HepG2 (cell line): ENCODE results near the gene AGAP1.

Source experiments
- ADNP ChIP-seq: sonication (generic); formaldehyde crosslinking; IDR thresholded peaks from 2 replicates; pipeline ENCODE4 v1.4.0; 2020; ENCODE audit warnings: missing genetic modification reagents
- ATF3 ChIP-seq: sonication (generic); formaldehyde crosslinking; IDR thresholded peaks from 2 replicates; pipeline ENCODE4 v1.4.0; 2020; ENCODE audit warnings: missing genetic modification reagents
- CBX2 ChIP-seq, 2 experiments: fragments of 200-600 bp in 1 of 2; sonication (generic); formaldehyde crosslinking in 1 of 2; IDR thresholded peaks; 2 replicates each; pipeline versions ENCODE4 v1.7.0 to v1.8.1; 2018 to 2022; ENCODE audit warnings: low read depth in 2 of 2, low read length in 1 of 2, mild to moderate bottlenecking in 1 of 2, missing genetic modification reagents in 1 of 2
- CTCF ChIP-seq: sonication (generic); formaldehyde crosslinking; IDR thresholded peaks from 2 replicates; pipeline ENCODE4 v1.5.0; 2020; ENCODE audit warnings: mild to moderate bottlenecking, missing genetic modification reagents, moderate library complexity
- MTERF4 ChIP-seq: sonication (generic); formaldehyde crosslinking; IDR thresholded peaks from 2 replicates; pipeline ENCODE4 v1.8.0; 2023; ENCODE audit warnings: mild to moderate bottlenecking, missing genetic modification reagents
- NFE2L1 ChIP-seq: sonication (generic); formaldehyde crosslinking; IDR thresholded peaks from 2 replicates; pipeline ENCODE4 v1.4.0; 2020; ENCODE audit warnings: missing genetic modification reagents, mild to moderate bottlenecking, borderline replicate concordance
- SIN3A ChIP-seq: IDR thresholded peaks from 2 replicates; pipeline ENCODE4 v1.6.1; 2011; ENCODE audit warnings: low read depth, mild to moderate bottlenecking, control low read depth, low read length, borderline replicate concordance

- TF ChIP-seq NFE2L1 (CRISPR knock-in tag) (no peak), CTCF (CRISPR knock-in tag) (no peak), SIN3A (no peak), ADNP (CRISPR knock-in tag) (no peak), ATF3 (CRISPR knock-in tag) (no peak), MTERF4 (CRISPR knock-in tag) (no peak), CBX2 (IDR thresholded peaks at IDR 0.05; ENCODE audit: low read depth, low read length) (no peak), CBX2 (CRISPR knock-in tag; IDR thresholded peaks at IDR 0.05; ENCODE audit: low read depth) (no peak)
These were observed 623.6 kb downstream of the AGAP1 start for GRCh38 chr2:236117401-236117800.
